HG03060 (cell line): ENCODE results near the gene GLYATL3.
"Not testable (repeated sequence)": the region's sequence is repeated elsewhere in the genome, so short reads cannot be mapped to it uniquely, and the experiment has no call there.

Experiments
- ATAC-seq: cut with Tn5 transposase; IDR thresholded peaks from one replicate; pipeline ENCODE4 v1.9.1; 2021; ENCODE audit warnings: low read depth, moderate number of reproducible peaks; ENCODE audit not compliant: unreplicated experiment

The GLYATL3 gene

DNA sequence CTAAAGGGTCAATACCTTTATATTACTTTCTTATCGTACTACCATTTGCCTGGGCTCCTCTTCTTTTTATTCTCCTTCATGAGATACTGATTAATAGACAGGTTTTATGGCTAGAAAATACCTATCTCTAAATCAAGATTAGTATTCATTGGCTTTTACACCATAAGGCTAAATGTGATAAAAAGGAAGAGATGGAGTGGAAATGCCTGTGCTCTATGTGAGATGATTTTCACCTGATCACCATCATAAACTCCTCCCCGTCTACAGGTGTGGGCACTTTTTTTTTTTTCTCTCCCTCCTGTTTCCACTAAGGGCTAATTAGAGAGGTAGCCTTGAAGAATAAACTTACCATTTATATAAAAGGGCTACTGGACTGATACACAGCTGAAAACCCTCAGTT is at the start of gene GLYATL3:
Gene GLYATL3, plus strand, starts transcription at position 301 of the 400 bp plus-strand sequence. CDS start 12,068 bp downstream, outside the sequence.
- no peak for ATAC-seq

- no peak for ATAC-seq
Observed at GRCh38 chr6:49453221-49453620, 46.5 kb upstream of the GLYATL3 start.

GRCh38 chr6:49454787-49455709 is 44.7 kb upstream of the GLYATL3 start:
- peak; percentile 45 for ATAC-seq

DNA sequence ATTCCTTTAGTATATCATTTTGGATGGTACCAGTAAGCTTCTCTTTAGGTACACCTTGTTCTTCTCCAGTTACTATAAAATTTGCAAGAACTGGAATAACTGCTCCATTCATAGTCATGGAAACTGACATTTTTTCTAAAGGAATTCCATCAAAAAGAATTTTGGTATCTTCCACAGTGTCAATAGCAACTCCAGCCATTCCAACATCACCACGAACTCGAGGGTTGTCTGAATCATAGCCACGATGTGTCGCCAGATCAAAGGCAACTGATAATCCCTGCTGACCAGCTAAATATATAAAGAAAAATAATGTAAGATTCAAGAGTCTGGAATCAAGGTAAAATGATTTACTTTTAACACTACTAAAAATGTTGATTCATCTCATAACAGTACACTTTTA is 42.0 kb upstream of the GLYATL3 start:
- no peak for ATAC-seq

GRCh38 chr6:49462071-49462470 is 37.7 kb upstream of the GLYATL3 start:
- ATAC-seq: no peak

DNA sequence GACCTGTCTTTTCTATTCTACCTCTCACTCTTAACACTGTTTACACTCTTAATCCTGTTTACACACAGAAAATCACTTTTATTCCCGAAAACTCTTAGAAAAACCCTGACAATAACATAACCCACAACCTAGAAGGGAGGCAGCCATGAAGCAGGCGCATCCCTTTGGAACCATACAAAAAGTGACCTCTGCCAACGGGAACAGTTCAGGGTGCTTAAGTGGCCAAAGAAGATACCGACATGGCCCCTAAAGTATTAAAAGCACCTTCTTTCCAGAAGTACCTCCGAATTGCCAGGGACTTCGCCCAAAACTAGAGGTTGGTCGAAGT is 37.2 kb upstream of the GLYATL3 start:
- no peak for ATAC-seq

GRCh38 chr6:49462927-49463611 is 36.7 kb upstream of the GLYATL3 start, which contains the start of the genes CENPQ and MMUT:
Gene CENPQ (plus strand): TSS chr6:49463370. CDS start chr6:49470177, 6,807 bp downstream.
Gene MMUT (minus strand): TSS chr6:49463253. CDS start chr6:49459466, 3,787 bp downstream.
- peak; percentile 97 for ATAC-seq

DNA sequence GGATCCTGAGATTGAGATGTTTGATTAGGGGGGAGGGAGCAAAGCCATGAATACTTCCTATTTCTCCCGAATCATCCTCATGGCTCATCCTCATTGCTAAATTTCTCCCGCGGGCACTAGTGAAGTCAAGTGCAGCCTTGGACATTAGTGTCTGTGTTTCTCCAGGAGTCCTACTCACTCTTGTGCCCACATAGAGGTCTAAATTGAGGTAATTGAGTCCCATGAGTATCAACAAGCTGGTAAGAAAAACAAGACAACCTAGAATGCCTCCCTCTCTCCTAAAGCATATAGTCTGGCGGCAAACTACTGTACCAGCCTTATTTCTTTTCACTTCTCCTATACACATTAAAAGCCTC is 36.1 kb upstream of the GLYATL3 start:
- no peak for ATAC-seq

GRCh38 chr6:49464691-49465090 is 35.0 kb upstream of the GLYATL3 start:
- no peak for ATAC-seq

GRCh38 chr6:49468042-49468441 is 31.7 kb upstream of the GLYATL3 start:
- ATAC-seq: no peak

DNA sequence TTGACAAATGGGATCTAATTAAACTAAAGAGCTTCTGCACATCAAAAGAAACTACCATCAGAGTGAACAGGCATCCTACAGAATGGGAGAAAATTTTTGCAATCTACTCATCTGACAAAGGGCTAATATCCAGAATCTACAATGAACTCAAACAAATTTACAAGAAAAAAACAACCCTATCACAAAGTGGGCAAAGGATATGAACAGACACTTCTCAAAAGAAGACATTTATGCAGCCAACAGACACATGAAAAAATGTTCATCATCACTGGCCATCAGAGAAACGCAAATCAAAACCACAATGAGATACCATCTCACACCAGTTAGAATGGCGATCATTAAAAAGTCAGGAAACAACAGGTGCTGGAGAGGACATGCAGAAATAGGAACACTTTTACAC is 23.2 kb upstream of the GLYATL3 start:
- ATAC-seq: not testable (repeated sequence)

- no peak for ATAC-seq
Observed at GRCh38 chr6:49479308-49479970, 20.3 kb upstream of the GLYATL3 start.

- ATAC-seq: not testable (repeated sequence)
Observed at GRCh38 chr6:49481846-49482245, 17.9 kb upstream of the GLYATL3 start.

DNA sequence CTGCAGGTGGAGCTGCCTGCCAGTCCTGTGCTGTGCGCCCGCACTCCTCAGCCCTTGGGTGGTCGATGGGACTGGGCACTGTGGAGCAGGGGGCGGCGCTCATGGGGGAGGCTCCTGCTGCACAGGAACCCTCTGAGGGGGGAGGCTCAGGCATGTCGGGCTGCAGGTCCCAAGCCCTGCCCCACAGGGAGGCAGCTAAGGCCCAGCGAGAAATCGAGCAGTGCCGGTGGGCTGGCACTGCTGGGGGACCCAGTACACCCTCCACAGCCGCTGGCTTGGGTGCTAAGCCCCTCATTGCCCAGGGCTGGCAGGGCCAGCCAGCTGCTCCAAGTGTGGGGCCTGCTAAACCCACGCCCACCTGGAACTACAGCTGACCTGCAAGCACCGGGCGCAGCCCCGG is 16.3 kb upstream of the GLYATL3 start:
- ATAC-seq: not testable (repeated sequence)

GRCh38 chr6:49490633-49491032 is 9.1 kb upstream of the GLYATL3 start:
- no peak for ATAC-seq

GRCh38 chr6:49497304-49497703 is 2.4 kb upstream of the GLYATL3 start:
- no peak for ATAC-seq

DNA sequence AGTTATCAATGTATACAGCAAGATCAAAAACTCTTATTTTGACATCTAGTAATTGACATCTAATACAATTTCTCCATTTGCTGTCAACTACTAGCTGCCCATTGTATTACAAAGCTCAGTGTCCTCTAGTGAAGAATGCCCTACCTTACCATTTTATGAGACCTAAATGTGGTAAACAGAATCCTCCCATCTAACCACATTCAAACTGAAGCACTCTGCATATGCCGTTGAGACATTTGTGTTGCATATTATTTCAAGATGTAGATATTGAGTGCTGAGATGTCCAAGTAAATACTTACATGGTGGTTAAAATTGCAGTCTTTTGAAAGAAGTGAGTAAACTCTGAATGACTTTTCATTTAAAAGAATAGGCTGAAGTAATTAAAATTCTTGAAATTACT is 597 bp upstream of the GLYATL3 start:
- ATAC-seq: no peak

DNA sequence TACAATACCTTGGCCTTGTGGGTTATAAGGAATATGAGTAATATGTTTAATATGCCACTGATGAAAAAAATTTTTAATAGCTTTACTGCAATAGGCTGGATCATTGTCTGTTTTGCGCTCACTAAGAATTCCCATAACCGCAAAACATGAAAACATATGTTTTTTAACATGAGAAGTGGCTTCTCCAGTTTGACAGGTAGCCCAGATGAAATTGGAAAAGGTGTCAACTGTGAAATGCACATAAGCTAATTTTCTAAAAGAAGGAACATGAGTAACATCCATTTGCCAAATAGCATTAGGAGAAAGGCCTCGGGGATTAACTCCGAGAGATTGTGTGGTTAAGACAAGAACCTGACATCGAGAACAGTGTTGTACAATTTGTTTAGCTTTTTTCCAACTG is 4.9 kb downstream of the GLYATL3 start:
- ATAC-seq: no peak

GRCh38 chr6:49506569-49507111 is 6.9 kb downstream of the GLYATL3 start:
- ATAC-seq: no peak

- ATAC-seq: no peak
Observed at GRCh38 chr6:49509342-49509741, 9.6 kb downstream of the GLYATL3 start.
